GM18517 (cell line): Measurements from ENCODE around the gene VSIR.

Source experiments
- ATAC-seq: cut with Tn5 transposase; IDR thresholded peaks from one replicate; pipeline ENCODE4 v1.9.1; 2021; ENCODE audit warnings: mild to moderate bottlenecking, moderate library complexity; ENCODE audit not compliant: unreplicated experiment

Gene VSIR

GRCh38 chr10:71807557-71808510, 34.5 kb upstream of the VSIR start:
- no peak for ATAC-seq

DNA sequence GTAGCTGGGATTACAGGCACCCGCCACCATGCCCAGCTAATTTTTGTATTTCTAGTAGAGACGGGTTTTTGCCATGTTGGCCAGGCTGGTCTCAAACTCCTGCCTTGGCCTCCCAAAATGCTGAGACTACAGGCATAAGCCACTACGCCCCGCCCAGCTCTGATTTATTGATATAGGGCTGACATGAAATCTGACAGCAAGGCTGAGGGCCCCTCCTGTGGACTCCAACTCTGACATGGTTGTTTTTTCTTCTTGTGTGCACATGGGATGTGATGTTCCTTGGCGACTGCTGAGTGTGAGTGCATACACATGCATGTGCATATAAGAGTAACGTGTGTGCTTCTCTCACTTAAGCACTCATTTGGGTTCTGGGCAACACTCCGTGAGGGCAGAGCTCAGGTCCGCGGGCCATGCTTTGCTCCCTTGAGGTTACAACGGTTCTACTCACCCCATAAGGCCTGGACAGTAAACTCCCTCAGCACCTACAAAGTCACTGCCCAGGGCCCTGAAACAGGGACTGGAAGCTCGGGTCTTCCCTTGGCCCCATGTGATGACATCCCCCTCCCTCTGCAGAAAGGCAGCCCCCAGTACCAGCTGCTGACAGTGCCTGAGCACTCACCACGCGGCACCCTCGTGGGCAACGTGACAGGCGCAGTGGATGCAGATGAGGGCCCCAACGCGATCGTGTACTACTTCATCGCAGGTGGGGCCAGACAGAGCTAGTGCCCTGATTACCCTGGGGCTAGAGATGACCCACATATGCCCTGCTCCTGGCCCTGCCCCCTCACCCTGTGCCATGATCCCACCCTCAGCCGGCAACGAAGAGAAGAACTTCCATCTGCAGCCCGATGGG, 33.6 kb upstream of the VSIR start:
- ATAC-seq, result no peak

GRCh38 chr10:71805776-71806703, 32.7 kb upstream of the VSIR start:
- no peak for ATAC-seq

- no peak for ATAC-seq
These were observed 30.8 kb upstream of the VSIR start for GRCh38 chr10:71804077-71804476.

- no peak for ATAC-seq
These were observed 29.6 kb upstream of the VSIR start for GRCh38 chr10:71802715-71803488.

- ATAC-seq, result no peak
These were observed 28.9 kb upstream of the VSIR start for GRCh38 chr10:71802235-71802634.

GRCh38 chr10:71801361-71801760, 28.0 kb upstream of the VSIR start:
- ATAC-seq, result peak; percentile 88

GRCh38 chr10:71799608-71800453, 26.5 kb upstream of the VSIR start:
- no peak for ATAC-seq

- ATAC-seq, result no peak
These were observed 25.8 kb upstream of the VSIR start for GRCh38 chr10:71799112-71799511.

GRCh38 chr10:71798308-71798624, 24.9 kb upstream of the VSIR start:
- ATAC-seq, result no peak

DNA sequence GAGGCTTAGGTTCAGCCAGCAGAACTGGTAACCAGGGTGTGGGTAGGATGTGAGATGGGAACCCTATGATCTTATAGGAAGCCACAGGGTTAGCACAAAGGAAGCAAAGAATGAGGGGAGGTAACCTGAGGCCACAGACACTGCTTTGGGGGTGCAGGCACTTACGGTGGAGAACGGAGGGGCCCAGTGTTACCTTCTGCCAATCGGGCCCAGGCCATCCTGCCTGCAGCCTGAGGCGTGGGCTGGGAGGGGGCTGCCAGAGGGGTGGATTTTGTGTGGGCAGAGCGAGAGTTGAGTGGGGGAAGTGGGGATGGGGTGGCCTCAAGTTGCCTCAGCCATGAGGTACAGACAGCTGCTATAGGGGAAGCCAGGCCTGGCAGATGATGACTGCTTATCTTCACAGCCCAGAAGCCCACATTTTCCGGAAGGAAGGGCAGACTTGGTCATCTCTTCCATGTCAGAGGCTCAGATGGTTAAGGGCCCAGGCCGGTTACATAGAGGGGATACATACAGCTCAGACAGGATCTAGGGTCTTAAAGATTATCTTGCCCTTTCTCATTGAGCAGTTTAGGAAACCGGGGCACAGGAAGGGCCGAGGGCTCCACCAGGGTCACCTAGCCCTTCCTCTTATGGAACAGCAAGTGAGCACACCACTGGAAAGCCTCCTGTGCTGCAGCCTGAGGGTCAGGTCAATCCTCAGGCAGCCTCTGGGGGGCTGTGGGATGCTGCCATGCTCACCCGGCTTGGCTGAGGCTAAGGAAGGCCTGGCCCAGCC, 24.4 kb upstream of the VSIR start:
- no peak for ATAC-seq

GRCh38 chr10:71796749-71797405, 23.6 kb upstream of the VSIR start:
- no peak for ATAC-seq

GRCh38 chr10:71795248-71795647, 21.9 kb upstream of the VSIR start:
- no peak for ATAC-seq

DNA sequence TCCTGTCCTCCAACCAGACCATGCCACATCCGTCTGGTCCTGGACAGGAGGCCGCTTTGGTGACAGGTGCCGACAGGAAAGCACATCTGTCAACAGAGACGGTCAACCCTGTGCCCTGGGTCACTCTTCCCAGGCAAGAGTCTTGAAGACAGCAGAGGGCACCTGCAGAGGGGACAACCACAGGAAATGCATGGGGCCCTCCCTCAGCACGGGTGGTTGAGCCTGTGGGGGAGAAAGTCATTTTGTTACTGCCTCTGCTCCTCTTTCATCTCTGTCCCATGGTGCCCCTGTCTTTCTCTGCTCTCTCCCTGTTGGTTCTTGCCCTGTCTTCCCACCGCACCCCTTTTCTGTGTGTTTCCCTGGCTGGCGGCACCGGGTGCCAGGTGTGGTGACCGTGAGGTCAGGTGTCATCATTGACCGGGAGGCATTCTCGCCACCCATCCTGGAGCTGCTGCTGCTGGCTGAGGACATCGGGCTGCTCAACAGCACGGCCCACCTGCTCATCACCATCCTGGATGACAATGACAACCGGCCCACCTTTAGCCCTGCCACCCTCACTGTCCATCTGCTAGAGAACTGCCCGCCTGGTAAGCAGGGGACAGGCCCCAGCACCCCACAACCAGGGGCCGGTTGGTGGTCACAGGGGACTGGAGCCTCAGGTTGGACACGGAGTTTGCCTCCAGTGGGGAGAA, 17.6 kb upstream of the VSIR start:
- ATAC-seq, result no peak

DNA sequence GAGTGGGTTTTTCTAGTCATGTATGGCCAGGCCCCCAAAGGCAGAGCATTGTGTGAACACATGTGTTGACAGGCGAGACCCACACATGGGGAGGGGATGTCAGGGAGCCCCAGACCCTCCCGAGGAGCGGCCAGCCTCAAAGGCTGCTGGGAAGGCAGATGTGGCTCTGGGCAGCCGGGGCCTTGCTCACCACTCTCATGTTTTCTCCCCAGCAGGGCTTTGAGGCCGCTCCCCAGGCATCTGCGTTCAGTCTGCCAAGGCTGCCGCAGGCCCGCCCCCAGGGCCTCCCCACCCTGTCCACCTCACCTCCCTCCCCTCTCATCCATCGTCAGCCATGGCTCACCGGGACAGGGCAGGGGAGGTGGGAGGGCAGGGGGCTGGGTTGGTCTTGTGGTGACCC, 16.6 kb upstream of the VSIR start:
- ATAC-seq, result no peak

DNA sequence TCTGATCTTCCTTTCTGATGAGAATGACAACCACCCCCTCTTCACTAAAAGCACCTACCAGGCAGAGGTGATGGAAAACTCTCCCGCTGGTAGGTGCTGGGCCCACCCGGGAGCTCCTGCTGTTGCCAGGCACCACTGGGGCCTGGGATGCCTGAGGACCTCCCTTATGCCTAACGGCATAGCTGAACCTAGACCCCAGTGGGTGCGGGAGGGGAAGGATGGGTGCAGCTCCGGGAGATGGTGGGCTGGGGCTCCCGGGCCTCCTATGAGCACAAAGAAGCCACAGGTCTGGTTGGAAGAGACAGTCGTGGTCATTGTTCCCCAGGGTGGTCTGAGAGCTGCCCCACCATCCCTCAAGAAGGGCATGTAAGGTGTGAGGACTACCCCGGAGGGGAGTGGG, 15.6 kb upstream of the VSIR start:
- no peak for ATAC-seq

- ATAC-seq, result no peak
These were observed 11.5 kb upstream of the VSIR start for GRCh38 chr10:71784679-71785272.
